Panc1 (cell line): ENCODE measurements around the gene TBC1D13.

Experiments
- CTCF ChIP-seq: fragments of 450-650 bp; IDR thresholded peaks from 2 replicates; pipeline ENCODE4 v1.5.1; 2017; ENCODE audit warnings: mild to moderate bottlenecking
- POLR2AphosphoS5 ChIP-seq: IDR thresholded peaks from 2 replicates; pipeline ENCODE4 v1.6.1; 2012; ENCODE audit warnings: mild to moderate bottlenecking, low read depth, low read length, moderate library complexity
- REST ChIP-seq, 2 experiments: IDR thresholded peaks; 2 replicates each; pipeline ENCODE4 v1.6.1; 2011 to 2012; ENCODE audit warnings: low read depth in 2 of 2, control low read depth in 1 of 2, low read length in 1 of 2, mild to moderate bottlenecking in 1 of 2, moderate library complexity in 1 of 2; ENCODE audit not compliant: insufficient read depth in 1 of 2
- SIN3A ChIP-seq: IDR thresholded peaks from 2 replicates; pipeline ENCODE4 v1.6.1; 2012; ENCODE audit warnings: low read depth, mild to moderate bottlenecking, low read length, moderate library complexity, borderline replicate concordance; ENCODE audit not compliant: insufficient read depth
- TCF7L2 ChIP-seq: IDR thresholded peaks from 2 replicates; pipeline ENCODE4 v1.6.1; 2011; ENCODE audit warnings: mild to moderate bottlenecking, low read depth, low read length, inconsistent platforms

DNA sequence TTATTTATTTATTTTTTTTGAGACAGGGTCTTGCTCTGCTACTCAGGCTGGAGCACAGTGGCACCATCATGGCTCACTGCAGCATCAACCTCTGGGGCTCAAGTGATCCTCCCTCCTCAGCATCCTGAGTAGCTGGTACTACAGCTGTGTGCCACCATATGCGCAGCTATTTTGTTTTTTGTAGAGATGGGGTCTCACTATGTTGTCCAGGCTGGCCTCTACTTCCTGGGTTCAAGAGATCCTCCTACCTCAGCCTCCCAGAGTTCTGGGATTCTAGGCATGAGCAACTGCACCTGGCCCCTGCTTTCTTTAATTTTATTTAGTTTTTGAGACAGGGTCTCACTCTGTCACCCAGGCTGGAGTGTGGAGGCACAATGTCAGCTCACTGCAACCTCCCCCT, 43.6 kb upstream of the TBC1D13 start:
- TF ChIP-seq CTCF (no peak), POLR2AphosphoS5 (no peak), REST (IDR thresholded peaks at IDR 0.05; ENCODE audit: insufficient read depth in 1 of 2, low read depth in 2 of 2, low read length in 1 of 2) (no peak), TCF7L2 (no peak), SIN3A (no peak)
